Smooth muscle cell (in vitro differentiated cells): ENCODE data around the gene GRIN1. TPM values are rescaled to one million over a fixed set of nuclear protein-coding genes. Genes with fewer than 3 reads are reported as not detected.

ENCODE experiments used
- DNase-seq: peaks from one replicate; lab custom pipeline; 2025; ENCODE audit not compliant: unreplicated experiment; lab: John Stamatoyannopoulos, UW
- H2AFZ ChIP-seq: fragments of 200-600 bp; sonication (generic); 2 replicates; pipeline ENCODE4 v1.6.0; 2016; ENCODE audit warnings: antibody characterized with exemption, low read depth, mild to moderate bottlenecking
- H3F3A ChIP-seq: fragments of 200-600 bp; sonication (generic); 2 replicates; pipeline ENCODE4 v1.6.0; 2017; ENCODE audit warnings: antibody characterized with exemption, low read depth
- H3K27ac ChIP-seq: fragments of 200-600 bp; sonication (generic); 2 replicates; pipeline ENCODE4 v1.5.1; 2016; ENCODE audit warnings: low read depth, mild to moderate bottlenecking
- H3K27me3 ChIP-seq: fragments of 200-600 bp; sonication (generic); 2 replicates; pipeline ENCODE4 v1.6.1; 2016; ENCODE audit warnings: low read depth, mild to moderate bottlenecking
- H3K36me3 ChIP-seq: fragments of 200-600 bp; sonication (generic); 2 replicates; pipeline ENCODE4 v1.5.1; 2016; ENCODE audit warnings: low read depth
- H3K4me1 ChIP-seq: fragments of 200-600 bp; sonication (generic); 2 replicates; pipeline ENCODE4 v1.5.1; 2016; ENCODE audit warnings: low read depth
- H3K4me2 ChIP-seq: fragments of 200-600 bp; sonication (generic); 2 replicates; pipeline ENCODE4 v1.6.0; 2016; ENCODE audit warnings: mild to moderate bottlenecking
- H3K4me3 ChIP-seq: fragments of 200-600 bp; sonication (generic); 2 replicates; pipeline ENCODE4 v1.5.1; 2016; ENCODE audit warnings: mild to moderate bottlenecking
- H3K79me2 ChIP-seq: fragments of 200-600 bp; sonication (generic); 2 replicates; pipeline ENCODE4 v1.6.0; 2016; ENCODE audit warnings: low read depth, mild to moderate bottlenecking
- H3K9ac ChIP-seq: fragments of 200-600 bp; sonication (generic); 2 replicates; pipeline ENCODE4 v1.6.0; 2016; ENCODE audit warnings: low read depth
- H3K9me3 ChIP-seq: fragments of 200-600 bp; sonication (generic); replicated peaks from 2 replicates; pipeline ENCODE4 v1.5.1; 2016; ENCODE audit warnings: low read depth
- H4K20me1 ChIP-seq: fragments of 200-600 bp; sonication (generic); 2 replicates; pipeline ENCODE4 v1.6.0; 2016; ENCODE audit warnings: low read depth
- WGBS: methylation state at CpG from one replicate; pipeline ENCODE4 v1.1.7; 2016; ENCODE audit warnings: low lambda C conversion rate; 5-methylcytosine and 5-hydroxymethylcytosine counted together
- polyA plus RNA-seq: library from polyadenylated mRNA; unstranded; fragments of >200 nt; fragmentation: Nextera tagmentation; extraction: Ambion mirVana; gene quantifications from 2 replicates; pipeline ENCODE4 v1.2.1, GENCODE V29; 2016
- total RNA-seq: library from RNA; depleted of rRNA; stranded (reverse); fragments of >200 nt; gene quantifications from 2 replicates; pipeline ENCODE4 v1.2.3, GENCODE V29; 2014
- TF ChIP-seq, protein P1 (sequence below): fragments of 200-600 bp; sonication (generic); IDR thresholded peaks from 2 replicates; pipeline ENCODE4 v1.5.1; 2017; ENCODE audit warnings: borderline replicate concordance, mild to moderate bottlenecking, antibody characterized with exemption; ENCODE audit not compliant: insufficient read depth, poor library complexity, severe bottlenecking

The GRIN1 gene
- total and polyA plus RNA-seq, 2 experiments from 2014 or later, result not detected

GRCh38 chr9:137114220-137114612, 24.7 kb upstream of the GRIN1 start:
- Histone ChIP-seq H3K27me3 (no peaks in the 10 kb centered on the region), H4K20me1 (no peaks in the 10 kb centered on the region), H3K4me1 (peaks cover 3% of the 10 kb centered on the region), H3K27ac (no peak overlapping the region), H3K9ac (no peak overlapping the region), H3K79me2 (no peaks in the 10 kb centered on the region), H3K9me3 (no peaks in the 10 kb centered on the region), H2AFZ (peak overlapping the region; percentile 58), H3F3A (no peaks in the 10 kb centered on the region), H3K36me3 (no peaks in the 10 kb centered on the region), H3K4me3 (peak overlapping the region; percentile 67), H3K4me2 (peak overlapping the region; percentile 98)
- TF ChIP-seq, protein P1, sequence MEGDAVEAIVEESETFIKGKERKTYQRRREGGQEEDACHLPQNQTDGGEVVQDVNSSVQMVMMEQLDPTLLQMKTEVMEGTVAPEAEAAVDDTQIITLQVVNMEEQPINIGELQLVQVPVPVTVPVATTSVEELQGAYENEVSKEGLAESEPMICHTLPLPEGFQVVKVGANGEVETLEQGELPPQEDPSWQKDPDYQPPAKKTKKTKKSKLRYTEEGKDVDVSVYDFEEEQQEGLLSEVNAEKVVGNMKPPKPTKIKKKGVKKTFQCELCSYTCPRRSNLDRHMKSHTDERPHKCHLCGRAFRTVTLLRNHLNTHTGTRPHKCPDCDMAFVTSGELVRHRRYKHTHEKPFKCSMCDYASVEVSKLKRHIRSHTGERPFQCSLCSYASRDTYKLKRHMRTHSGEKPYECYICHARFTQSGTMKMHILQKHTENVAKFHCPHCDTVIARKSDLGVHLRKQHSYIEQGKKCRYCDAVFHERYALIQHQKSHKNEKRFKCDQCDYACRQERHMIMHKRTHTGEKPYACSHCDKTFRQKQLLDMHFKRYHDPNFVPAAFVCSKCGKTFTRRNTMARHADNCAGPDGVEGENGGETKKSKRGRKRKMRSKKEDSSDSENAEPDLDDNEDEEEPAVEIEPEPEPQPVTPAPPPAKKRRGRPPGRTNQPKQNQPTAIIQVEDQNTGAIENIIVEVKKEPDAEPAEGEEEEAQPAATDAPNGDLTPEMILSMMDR, result no peak
- DNase-seq, result no peak
- 3% methylated on average over 13 of the region's 45 CpGs for WGBS

- H3K9ac ChIP-seq, result no peak within 1 kb of the TSS
- no peaks in the 10 kb centered on the region for H3K79me2 ChIP-seq
- H3K4me1 ChIP-seq, result peaks cover 3% of the 10 kb centered on the region
- WGBS, result 27% methylated on average over 22 of the region's 70 CpGs
- H3K4me2 ChIP-seq, result peak within 1 kb of the TSS; percentile 98
- no peaks in the 10 kb centered on the region for H4K20me1 ChIP-seq
- no peak within 1 kb of the TSS for H3K27ac ChIP-seq
- H3K36me3 ChIP-seq, result no peaks in the 10 kb centered on the region
- TF ChIP-seq, protein P1, result no peak
- peak within 1 kb of the TSS; percentile 58 for H2AFZ ChIP-seq
- peak; percentile 27 for DNase-seq
- no peaks in the 10 kb centered on the region for H3K9me3 ChIP-seq
- H3K4me3 ChIP-seq, result peak within 1 kb of the TSS; percentile 67
- no peaks in the 10 kb centered on the region for H3K27me3 ChIP-seq
- H3F3A ChIP-seq, result no peaks in the 10 kb centered on the region
These were observed 24.2 kb upstream of the GRIN1 start, which contains the start of gene DPP7 for GRCh38 chr9:137114613-137115393. TSS of gene DPP7 (minus strand) at chr9:137114733. CDS start at chr9:137114713, 20 bp downstream.

DNA sequence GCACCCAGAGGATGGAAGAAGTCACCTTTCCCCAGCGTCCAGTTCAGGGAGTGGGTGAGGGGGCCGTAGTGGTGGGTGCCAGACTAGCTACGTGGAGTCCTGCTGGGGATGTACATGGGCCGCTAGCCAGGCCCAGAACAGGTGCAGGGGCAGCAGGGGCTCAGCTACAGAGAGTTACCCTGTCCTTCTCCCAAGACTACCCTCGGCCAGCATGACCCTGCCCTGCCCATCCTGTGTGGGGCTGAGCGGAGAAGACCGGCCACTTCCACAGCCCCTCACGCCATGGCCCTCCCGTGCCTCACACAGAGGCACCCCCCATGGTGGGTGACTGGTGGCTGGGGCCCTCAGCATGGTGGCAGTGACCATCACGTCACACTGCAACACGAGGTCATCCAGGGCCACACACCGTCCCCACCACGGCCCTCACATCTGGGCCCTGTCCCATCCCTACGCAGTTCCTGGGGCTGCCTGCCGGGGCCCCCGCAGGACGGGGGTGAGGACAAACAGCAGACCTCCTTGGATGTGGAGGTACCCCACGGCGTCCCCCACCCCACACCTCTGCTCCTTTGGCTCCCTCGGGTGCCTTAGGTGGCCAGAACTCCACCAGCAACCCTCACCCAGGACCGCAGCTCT, 23.4 kb upstream of the GRIN1 start:
- H3K4me1 ChIP-seq, result peaks cover 3% of the 10 kb centered on the region
- H3F3A ChIP-seq, result no peaks in the 10 kb centered on the region
- H2AFZ ChIP-seq, result no peak overlapping the region
- no peaks in the 10 kb centered on the region for H3K27me3 ChIP-seq
- H3K9ac ChIP-seq, result no peak overlapping the region
- no peak overlapping the region for H3K4me3 ChIP-seq
- H3K27ac ChIP-seq, result no peak overlapping the region
- H3K4me2 ChIP-seq, result no peak overlapping the region
- H3K9me3 ChIP-seq, result no peaks in the 10 kb centered on the region
- DNase-seq, result no peak
- TF ChIP-seq, protein P1, result no peak
- WGBS, result 88% methylated on average over 20 of the region's 21 CpGs
- H4K20me1 ChIP-seq, result no peaks in the 10 kb centered on the region
- no peaks in the 10 kb centered on the region for H3K79me2 ChIP-seq
- H3K36me3 ChIP-seq, result no peaks in the 10 kb centered on the region
